ENCODE data around the gene HIPK2.

The HIPK2 gene

GRCh38 chr7:139658296-139658695 lies 119.5 kb downstream of the HIPK2 start:
- ChIA-PET POLR2A (no interaction called here), CTCF (no interaction called here)
- TF ChIP-seq CTCF (IDR thresholded peaks at IDR 0.05; ENCODE audit: control extremely low read depth, extremely low read depth, low read depth, missing control alignments): no peak
- no peak for DNase-seq (ENCODE audit: extremely low spot score)

DNA sequence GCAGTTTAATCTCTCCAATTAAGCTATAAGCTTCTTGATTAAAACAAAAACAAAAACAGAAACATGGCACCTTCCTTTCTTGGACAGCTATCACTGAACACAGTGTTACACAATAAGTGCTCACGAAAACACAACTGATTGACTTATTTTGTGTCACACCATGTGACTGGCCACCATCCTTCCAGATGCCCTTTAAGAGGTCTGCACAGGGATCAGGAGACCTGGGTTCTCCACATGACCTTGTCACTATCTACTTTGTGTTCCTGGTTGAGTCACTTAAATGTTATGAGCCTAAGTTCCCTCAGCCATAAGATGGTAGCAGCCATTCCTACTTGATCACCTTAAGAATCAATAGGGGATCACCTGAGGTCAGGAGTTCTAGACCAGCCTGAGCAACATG lies 120.1 kb downstream of the HIPK2 start:
- no peak for TF ChIP-seq CTCF (IDR thresholded peaks at IDR 0.05; ENCODE audit: control extremely low read depth, extremely low read depth, low read depth, missing control alignments)
- POLR2A ChIA-PET: no interaction called here
- no peak for DNase-seq (ENCODE audit: extremely low spot score)
- CTCF ChIA-PET: interaction anchor here (1.8 kb wide), 1 partner anchor 12 kb away, joined by 5 read pairs; no protein-coding TSS in a partner anchor

- ChIA-PET CTCF (interaction anchor here (1.0 to 2.3 kb wide), 4 partner anchors 9 to 11 kb away, joined by 3 to 12 read pairs (median 4); no protein-coding TSS in a partner anchor), POLR2A (no interaction called here)
- no peak for DNase-seq (ENCODE audit: extremely low spot score)
- TF ChIP-seq CTCF (IDR thresholded peaks at IDR 0.05; ENCODE audit: control extremely low read depth, extremely low read depth, low read depth, missing control alignments): no peak
Observed at GRCh38 chr7:139656387-139656786, 121.4 kb downstream of the HIPK2 start.

DNA sequence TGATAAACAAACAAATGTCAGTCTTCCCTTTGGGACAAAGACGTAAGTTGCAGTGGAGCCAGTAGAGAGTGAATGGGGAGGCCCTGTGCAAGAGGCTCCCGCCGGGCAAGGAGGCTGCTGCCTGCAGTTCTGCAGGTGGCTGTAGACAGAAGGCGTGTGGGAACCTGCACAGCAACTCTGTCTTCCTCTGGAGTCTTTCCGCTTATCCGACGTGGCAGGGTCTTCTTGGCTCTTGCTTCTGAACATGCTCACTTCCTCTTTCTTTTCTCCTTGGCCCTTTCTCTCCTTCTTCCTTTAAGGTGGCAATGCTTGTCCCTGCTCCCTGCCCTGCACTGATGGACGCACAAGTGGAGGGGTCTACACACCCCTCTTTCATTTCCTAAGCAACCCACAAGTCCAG lies 122.5 kb downstream of the HIPK2 start:
- TF ChIP-seq CTCF (IDR thresholded peaks at IDR 0.05; ENCODE audit: control extremely low read depth, extremely low read depth, low read depth, missing control alignments): no peak
- ChIA-PET POLR2A (interaction anchor here (0.6 kb wide), 1 partner anchor 15 kb away, joined by 4 read pairs; no protein-coding TSS in a partner anchor), CTCF (interaction anchor here (0.8 to 2.3 kb wide), 5 partner anchors 8 to 17 kb away, joined by 3 to 12 read pairs (median 5); no protein-coding TSS in a partner anchor)
- DNase-seq (ENCODE audit: extremely low spot score): no peak

- DNase-seq (ENCODE audit: extremely low spot score): no peak
- TF ChIP-seq CTCF (IDR thresholded peaks at IDR 0.05; ENCODE audit: control extremely low read depth, extremely low read depth, low read depth, missing control alignments): no peak
- CTCF ChIA-PET: interaction anchor here (0.8 to 2.3 kb wide), 4 partner anchors 8 to 18 kb away, joined by 3 to 12 read pairs (median 6); no protein-coding TSS in a partner anchor
- POLR2A ChIA-PET: no interaction called here
Observed at GRCh38 chr7:139654276-139655181, 123.3 kb downstream of the HIPK2 start.

DNA sequence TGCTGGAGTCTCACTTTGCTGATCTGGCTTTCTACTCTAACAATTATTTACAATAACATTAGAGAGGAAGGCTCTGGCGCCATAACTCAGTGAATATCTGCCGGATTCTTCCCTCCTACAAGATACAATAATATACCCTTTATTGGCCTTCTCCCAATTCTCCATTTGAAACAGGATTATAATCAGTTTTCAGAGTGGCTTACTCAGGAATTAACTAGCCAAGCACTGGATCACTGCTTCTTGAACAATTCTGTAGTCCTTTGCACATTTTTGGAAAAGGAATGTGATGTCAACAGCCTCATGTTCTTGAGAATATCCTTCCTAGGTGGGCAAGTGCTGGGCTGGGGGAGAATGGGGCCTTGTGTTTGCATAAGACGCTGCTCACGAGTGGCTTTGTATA lies 125.9 kb downstream of the HIPK2 start:
- ChIA-PET POLR2A (interaction anchor here (1.1 to 1.5 kb wide), 2 partner anchors 11 to 21 kb away, joined by 3 to 4 read pairs; no protein-coding TSS in a partner anchor), CTCF (interaction anchor here (1.0 to 2.9 kb wide), 6 partner anchors 8 to 351 kb away, joined by 3 to 7 read pairs (median 4); no protein-coding TSS in a partner anchor)
- TF ChIP-seq CTCF (IDR thresholded peaks at IDR 0.05; ENCODE audit: control extremely low read depth, extremely low read depth, low read depth, missing control alignments): no peak
- no peak for DNase-seq (ENCODE audit: extremely low spot score)

Measured in GM10248 (cell line).